Measurements from ENCODE around the gene SUSD1.
A peak's percentile ranks its signal among the peaks of the same experiment; 100 is the strongest.

The SUSD1 gene

DNA sequence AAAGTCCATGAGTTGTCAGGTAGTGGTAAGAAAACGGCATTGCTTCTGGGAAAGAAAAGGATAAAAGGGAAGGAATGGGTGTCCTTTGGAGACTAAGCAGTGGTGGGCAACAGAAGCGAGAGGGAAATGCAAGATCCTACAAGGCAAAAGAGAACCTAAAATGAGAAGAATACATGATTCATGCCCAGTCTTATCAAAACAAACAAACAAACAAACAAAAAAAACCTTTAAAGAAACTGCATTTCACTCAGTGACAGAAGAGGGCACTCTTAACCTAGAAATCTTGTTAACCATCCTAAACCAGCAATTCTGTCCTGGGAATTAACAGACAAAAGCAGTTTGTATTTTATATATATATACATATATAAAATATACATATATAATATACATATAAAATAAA, 88.5 kb downstream of the SUSD1 start:
- TF ChIP-seq, protein P1, sequence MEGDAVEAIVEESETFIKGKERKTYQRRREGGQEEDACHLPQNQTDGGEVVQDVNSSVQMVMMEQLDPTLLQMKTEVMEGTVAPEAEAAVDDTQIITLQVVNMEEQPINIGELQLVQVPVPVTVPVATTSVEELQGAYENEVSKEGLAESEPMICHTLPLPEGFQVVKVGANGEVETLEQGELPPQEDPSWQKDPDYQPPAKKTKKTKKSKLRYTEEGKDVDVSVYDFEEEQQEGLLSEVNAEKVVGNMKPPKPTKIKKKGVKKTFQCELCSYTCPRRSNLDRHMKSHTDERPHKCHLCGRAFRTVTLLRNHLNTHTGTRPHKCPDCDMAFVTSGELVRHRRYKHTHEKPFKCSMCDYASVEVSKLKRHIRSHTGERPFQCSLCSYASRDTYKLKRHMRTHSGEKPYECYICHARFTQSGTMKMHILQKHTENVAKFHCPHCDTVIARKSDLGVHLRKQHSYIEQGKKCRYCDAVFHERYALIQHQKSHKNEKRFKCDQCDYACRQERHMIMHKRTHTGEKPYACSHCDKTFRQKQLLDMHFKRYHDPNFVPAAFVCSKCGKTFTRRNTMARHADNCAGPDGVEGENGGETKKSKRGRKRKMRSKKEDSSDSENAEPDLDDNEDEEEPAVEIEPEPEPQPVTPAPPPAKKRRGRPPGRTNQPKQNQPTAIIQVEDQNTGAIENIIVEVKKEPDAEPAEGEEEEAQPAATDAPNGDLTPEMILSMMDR (IDR thresholded peaks at IDR 0.05; ENCODE audit: insufficient read depth, low read length, poor library complexity, severe bottlenecking), result peak; percentile 63
- TF ChIP-seq EZH2phosphoT487 (conservative IDR thresholded peaks at IDR 0.05; ENCODE audit: low read length), result no peak
- no peaks in the 10 kb centered on the region for H4K20me1 ChIP-seq (ENCODE audit: low read depth, low read length)
- H3K79me2 ChIP-seq (ENCODE audit: insufficient read depth, low read length), result no peaks in the 10 kb centered on the region
- no peaks in the 10 kb centered on the region for H3K36me3 ChIP-seq (ENCODE audit: low read length)
- H3F3A ChIP-seq (ENCODE audit: insufficient read depth), result no peaks in the 10 kb centered on the region
- no peaks in the 10 kb centered on the region for H3K9me3 ChIP-seq (ENCODE audit: insufficient read depth, low read length)
- H3K27ac ChIP-seq (ENCODE audit: low read depth, low read length), result no peak overlapping the region
- H2AFZ ChIP-seq (ENCODE audit: low read depth, low read length, severe bottlenecking), result no peak overlapping the region
- no peak overlapping the region for H3K4me2 ChIP-seq (ENCODE audit: low read depth, low read length, poor library complexity, severe bottlenecking)
- no peak overlapping the region for H3K4me3 ChIP-seq (ENCODE audit: insufficient read depth, low read length, poor library complexity, severe bottlenecking)
- no peaks in the 10 kb centered on the region for H3K27me3 ChIP-seq (ENCODE audit: low read length)
- no peaks in the 10 kb centered on the region for H3K9me2 ChIP-seq (replicated peaks; ENCODE audit: insufficient read depth, low read length)
- no peak overlapping the region for H3K9ac ChIP-seq (ENCODE audit: low read length)

DNA sequence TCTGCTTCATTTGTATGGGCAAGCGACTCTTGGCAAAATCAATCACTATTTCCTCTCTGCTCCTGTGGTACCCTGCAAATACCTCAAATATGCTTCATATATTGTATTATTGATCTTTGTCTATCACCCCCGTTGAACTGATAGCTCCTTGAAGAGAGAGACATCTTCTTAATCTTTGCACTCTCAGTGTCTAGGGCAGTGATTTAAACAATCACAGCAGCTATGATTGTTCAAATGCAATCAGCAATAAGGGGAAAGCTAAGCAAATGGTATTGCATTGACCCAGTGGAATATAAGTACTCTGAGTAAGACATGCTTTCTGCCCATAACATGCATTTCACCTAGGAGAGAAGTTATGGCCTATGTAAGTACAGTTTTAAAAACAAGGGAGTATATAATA, 90.2 kb downstream of the SUSD1 start:
- no peak overlapping the region for H3K4me2 ChIP-seq (ENCODE audit: low read depth, low read length, poor library complexity, severe bottlenecking)
- no peak overlapping the region for H3K9ac ChIP-seq (ENCODE audit: low read length)
- no peaks in the 10 kb centered on the region for H3K27me3 ChIP-seq (ENCODE audit: low read length)
- H3K36me3 ChIP-seq (ENCODE audit: low read length), result no peaks in the 10 kb centered on the region
- no peaks in the 10 kb centered on the region for H3K9me3 ChIP-seq (ENCODE audit: insufficient read depth, low read length)
- no peaks in the 10 kb centered on the region for H3F3A ChIP-seq (ENCODE audit: insufficient read depth)
- no peaks in the 10 kb centered on the region for H3K79me2 ChIP-seq (ENCODE audit: insufficient read depth, low read length)
- no peaks in the 10 kb centered on the region for H4K20me1 ChIP-seq (ENCODE audit: low read depth, low read length)
- TF ChIP-seq EZH2phosphoT487 (conservative IDR thresholded peaks at IDR 0.05; ENCODE audit: low read length), result no peak
- TF ChIP-seq, protein P1 (IDR thresholded peaks at IDR 0.05; ENCODE audit: insufficient read depth, low read length, poor library complexity, severe bottlenecking), result no peak
- H3K27ac ChIP-seq (ENCODE audit: low read depth, low read length), result no peak overlapping the region
- H3K4me3 ChIP-seq (ENCODE audit: insufficient read depth, low read length, poor library complexity, severe bottlenecking), result no peak overlapping the region
- no peaks in the 10 kb centered on the region for H3K9me2 ChIP-seq (replicated peaks; ENCODE audit: insufficient read depth, low read length)
- no peak overlapping the region for H2AFZ ChIP-seq (ENCODE audit: low read depth, low read length, severe bottlenecking)

DNA sequence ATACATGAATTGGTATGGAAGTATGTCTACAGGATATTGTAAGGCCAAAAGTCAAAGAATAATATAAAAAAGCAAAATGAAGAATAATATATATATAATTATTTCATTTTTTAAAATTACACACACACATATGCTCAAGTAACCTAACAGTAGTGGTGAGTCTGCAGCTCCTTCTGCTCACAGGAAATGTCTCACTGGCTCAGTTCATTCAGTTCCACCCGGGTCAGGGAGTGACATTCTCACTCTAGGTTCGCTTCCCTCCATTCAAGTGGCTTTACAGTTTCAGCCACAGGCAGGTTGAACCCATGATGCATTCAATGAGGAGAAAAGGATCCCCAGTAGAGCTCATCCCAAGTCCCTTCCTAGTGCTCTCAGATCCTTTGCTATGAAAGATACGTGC, 90.8 kb downstream of the SUSD1 start:
- no peaks in the 10 kb centered on the region for H3K9me3 ChIP-seq (ENCODE audit: insufficient read depth, low read length)
- TF ChIP-seq, protein P1 (IDR thresholded peaks at IDR 0.05; ENCODE audit: insufficient read depth, low read length, poor library complexity, severe bottlenecking), result no peak
- no peak for TF ChIP-seq EZH2phosphoT487 (conservative IDR thresholded peaks at IDR 0.05; ENCODE audit: low read length)
- no peak overlapping the region for H3K27ac ChIP-seq (ENCODE audit: low read depth, low read length)
- no peak overlapping the region for H3K4me3 ChIP-seq (ENCODE audit: insufficient read depth, low read length, poor library complexity, severe bottlenecking)
- no peak overlapping the region for H3K4me2 ChIP-seq (ENCODE audit: low read depth, low read length, poor library complexity, severe bottlenecking)
- H4K20me1 ChIP-seq (ENCODE audit: low read depth, low read length), result no peaks in the 10 kb centered on the region
- H3K9ac ChIP-seq (ENCODE audit: low read length), result no peak overlapping the region
- no peaks in the 10 kb centered on the region for H3K9me2 ChIP-seq (replicated peaks; ENCODE audit: insufficient read depth, low read length)
- H3K79me2 ChIP-seq (ENCODE audit: insufficient read depth, low read length), result no peaks in the 10 kb centered on the region
- no peaks in the 10 kb centered on the region for H3F3A ChIP-seq (ENCODE audit: insufficient read depth)
- H3K36me3 ChIP-seq (ENCODE audit: low read length), result no peaks in the 10 kb centered on the region
- no peaks in the 10 kb centered on the region for H3K27me3 ChIP-seq (ENCODE audit: low read length)
- no peak overlapping the region for H2AFZ ChIP-seq (ENCODE audit: low read depth, low read length, severe bottlenecking)

All from SU-DHL-6 (cell line).